ENCODE data around the gene TAS2R30.
A peak's percentile ranks its signal among the peaks of the same experiment; 100 is the strongest.
"Not testable (repeated sequence)": the region's sequence is repeated elsewhere in the genome, so short reads cannot be mapped to it uniquely, and the experiment has no call there.

Gene TAS2R30

GRCh38 chr12:11108862-11109261 lies 25.6 kb downstream of the TAS2R30 start:
- no peak for FAIRE-seq
- no peak for DNase-seq (ENCODE audit: insufficient read length)
- TF ChIP-seq TAF1 (IDR thresholded peaks at IDR 0.05; ENCODE audit: borderline replicate concordance, low read depth, low read length): no peak
- TF ChIP-seq POLR2AphosphoS5 (IDR thresholded peaks at IDR 0.05; ENCODE audit: low read depth, low read length): no peak
- no peak for TF ChIP-seq POLR2A (IDR thresholded peaks at IDR 0.05; ENCODE audit: low read depth, low read length)

GRCh38 chr12:11107719-11108118 lies 26.7 kb downstream of the TAS2R30 start:
- DNase-seq (ENCODE audit: insufficient read length) (no peak), FAIRE-seq (no peak)
- no peak for TF ChIP-seq POLR2A (IDR thresholded peaks at IDR 0.05; ENCODE audit: low read depth, low read length)
- TF ChIP-seq POLR2AphosphoS5 (IDR thresholded peaks at IDR 0.05; ENCODE audit: low read depth, low read length): no peak
- TF ChIP-seq TAF1 (IDR thresholded peaks at IDR 0.05; ENCODE audit: borderline replicate concordance, low read depth, low read length): no peak

- DNase-seq (ENCODE audit: insufficient read length) (no peak), FAIRE-seq (no peak)
- TF ChIP-seq POLR2AphosphoS5 (IDR thresholded peaks at IDR 0.05; ENCODE audit: low read depth, low read length) (no peak), TAF1 (IDR thresholded peaks at IDR 0.05; ENCODE audit: borderline replicate concordance, low read depth, low read length) (no peak), POLR2A (IDR thresholded peaks at IDR 0.05; ENCODE audit: low read depth, low read length) (no peak)
Observed at GRCh38 chr12:11106288-11106687, 28.2 kb downstream of the TAS2R30 start.

GRCh38 chr12:11105546-11105945 lies 28.9 kb downstream of the TAS2R30 start:
- TF ChIP-seq POLR2AphosphoS5 (IDR thresholded peaks at IDR 0.05; ENCODE audit: low read depth, low read length) (no peak), POLR2A (IDR thresholded peaks at IDR 0.05; ENCODE audit: low read depth, low read length) (no peak), TAF1 (IDR thresholded peaks at IDR 0.05; ENCODE audit: borderline replicate concordance, low read depth, low read length) (no peak)
- FAIRE-seq (no peak), DNase-seq (ENCODE audit: insufficient read length) (no peak)

GRCh38 chr12:11094910-11095309 lies 39.5 kb downstream of the TAS2R30 start:
- DNase-seq (ENCODE audit: insufficient read length): not testable (repeated sequence)
- peak; percentile 64 for FAIRE-seq

- TF ChIP-seq TAF1 (IDR thresholded peaks at IDR 0.05; ENCODE audit: borderline replicate concordance, low read depth, low read length): no peak
- no peak for TF ChIP-seq POLR2AphosphoS5 (IDR thresholded peaks at IDR 0.05; ENCODE audit: low read depth, low read length)
- no peak for TF ChIP-seq POLR2A (IDR thresholded peaks at IDR 0.05; ENCODE audit: low read depth, low read length)
- FAIRE-seq (no peak), DNase-seq (ENCODE audit: insufficient read length) (no peak)
Observed at GRCh38 chr12:11092128-11092527, 42.3 kb downstream of the TAS2R30 start, which contains the start of gene TAS2R43. TSS of gene TAS2R43 (minus strand) at chr12:11092313. CDS start at chr12:11092229, 84 bp downstream.

GRCh38 chr12:11089246-11089645 lies 45.2 kb downstream of the TAS2R30 start:
- DNase-seq (ENCODE audit: insufficient read length): no peak
- FAIRE-seq: no peak
- TF ChIP-seq TAF1 (IDR thresholded peaks at IDR 0.05; ENCODE audit: borderline replicate concordance, low read depth, low read length) (no peak), POLR2A (IDR thresholded peaks at IDR 0.05; ENCODE audit: low read depth, low read length) (no peak), POLR2AphosphoS5 (IDR thresholded peaks at IDR 0.05; ENCODE audit: low read depth, low read length) (no peak)

GRCh38 chr12:11085419-11085818 lies 49.0 kb downstream of the TAS2R30 start:
- no peak for FAIRE-seq
- TF ChIP-seq POLR2A (IDR thresholded peaks at IDR 0.05; ENCODE audit: low read depth, low read length): no peak
- TF ChIP-seq TAF1 (IDR thresholded peaks at IDR 0.05; ENCODE audit: borderline replicate concordance, low read depth, low read length): no peak
- TF ChIP-seq POLR2AphosphoS5 (IDR thresholded peaks at IDR 0.05; ENCODE audit: low read depth, low read length): no peak

More at GRCh38 chr12:11085419-11085818, 49.0 kb downstream of the TAS2R30 start:
- no peak for DNase-seq (ENCODE audit: insufficient read length)

Data from GM12892 (cell line).